ENCODE data around the gene LCK.

The LCK gene

GRCh38 chr1:32265846-32266245 is 14.8 kb downstream of the LCK start:
- Histone ChIP-seq H3K9me2 (ENCODE audit: low read depth, low read length) (no peaks in the 10 kb centered on the region), H3K4me3 (ENCODE audit: low read depth, low read length, poor library complexity, severe bottlenecking) (no peak overlapping the region), H2AFZ (ENCODE audit: low read length) (no peak overlapping the region), H3K4me1 (ENCODE audit: insufficient read depth, low read length, severe bottlenecking) (peaks cover 43% of the 10 kb centered on the region), H3F3A (ENCODE audit: insufficient read depth, low read length) (peaks cover 10% of the 10 kb centered on the region), H3K36me3 (ENCODE audit: insufficient read depth, low read length) (no peaks in the 10 kb centered on the region), H3K9ac (ENCODE audit: low read length) (peak overlapping the region; percentile 48; the same call in 1 of the 2 replicates), H3K4me2 (ENCODE audit: low read length) (0 out of 2 replicates have a peak overlapping the region, but pooled peaks have one; percentile 44), H4K20me1 (ENCODE audit: insufficient read depth, low read length) (no peaks in the 10 kb centered on the region), H3K27ac (ENCODE audit: low read depth, low read length, poor library complexity, severe bottlenecking) (peak overlapping the region; percentile 96), H3K9me3 (ENCODE audit: low read length) (no peaks in the 10 kb centered on the region), H3K27me3 (ENCODE audit: insufficient read depth, low read length) (no peaks in the 10 kb centered on the region), H3K79me2 (ENCODE audit: insufficient read depth, low read length) (no peaks in the 10 kb centered on the region)
- no peak for TF ChIP-seq EZH2 (IDR thresholded peaks at IDR 0.05; ENCODE audit: borderline replicate concordance, low read length)
- TF ChIP-seq CTCF (IDR thresholded peaks at IDR 0.05; ENCODE audit: low read length) = no peak

- Histone ChIP-seq H3K4me1 (ENCODE audit: insufficient read depth, low read length, severe bottlenecking) (peaks cover 43% of the 10 kb centered on the region), H3K9ac (ENCODE audit: low read length) (no peak overlapping the region; the same call in 1 of the 2 replicates)
These were observed 16.0 kb downstream of the LCK start for GRCh38 chr1:32266921-32267591.

DNA sequence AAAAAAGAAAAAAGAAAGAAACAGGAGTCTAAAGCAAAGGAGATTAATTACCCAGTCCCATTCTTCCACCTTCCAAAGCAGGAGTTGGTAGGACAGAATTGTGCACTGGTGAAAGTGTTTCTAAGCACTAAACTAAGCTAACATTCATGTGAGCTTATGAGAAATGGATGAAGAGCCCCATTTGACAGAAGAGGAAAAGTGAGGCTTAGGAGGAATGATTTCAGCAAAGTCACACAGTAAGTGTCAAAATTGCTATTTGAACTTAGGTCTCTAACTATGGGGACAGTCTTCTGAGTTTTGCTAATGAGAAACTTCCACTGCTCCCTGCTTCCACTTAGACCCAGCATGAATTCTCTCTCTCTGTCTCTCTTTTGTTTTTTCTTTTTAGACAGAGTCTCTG is 18.7 kb downstream of the LCK start:
- H3K27ac ChIP-seq (ENCODE audit: low read depth, low read length, poor library complexity, severe bottlenecking) = peak overlapping the region; percentile 53
- no peak overlapping the region for H2AFZ ChIP-seq (ENCODE audit: low read length)
- no peak overlapping the region for H3K9ac ChIP-seq (ENCODE audit: low read length)
- H3K79me2 ChIP-seq (ENCODE audit: insufficient read depth, low read length) = no peaks in the 10 kb centered on the region
- no peaks in the 10 kb centered on the region for H3K36me3 ChIP-seq (ENCODE audit: insufficient read depth, low read length)
- no peaks in the 10 kb centered on the region for H3K9me2 ChIP-seq (ENCODE audit: low read depth, low read length)
- H3F3A ChIP-seq (ENCODE audit: insufficient read depth, low read length) = 0 out of 2 replicates have a peak, but pooled peaks cover 5% of the 10 kb centered on the region
- H3K9me3 ChIP-seq (ENCODE audit: low read length) = no peaks in the 10 kb centered on the region
- H3K4me3 ChIP-seq (ENCODE audit: low read depth, low read length, poor library complexity, severe bottlenecking) = no peak overlapping the region
- no peak overlapping the region for H3K4me2 ChIP-seq (ENCODE audit: low read length)
- no peaks in the 10 kb centered on the region for H4K20me1 ChIP-seq (ENCODE audit: insufficient read depth, low read length)
- no peaks in the 10 kb centered on the region for H3K27me3 ChIP-seq (ENCODE audit: insufficient read depth, low read length)
- TF ChIP-seq CTCF (IDR thresholded peaks at IDR 0.05; ENCODE audit: low read length) (no peak), EZH2 (IDR thresholded peaks at IDR 0.05; ENCODE audit: borderline replicate concordance, low read length) (no peak)
- H3K4me1 ChIP-seq (ENCODE audit: insufficient read depth, low read length, severe bottlenecking) = peaks cover 48% of the 10 kb centered on the region

More at GRCh38 chr1:32266921-32267591, 16.0 kb downstream of the LCK start:
- no peaks in the 10 kb centered on the region for H3K27me3 ChIP-seq (ENCODE audit: insufficient read depth, low read length)
- no peak overlapping the region; the same call in 1 of the 2 replicates for H3K4me2 ChIP-seq (ENCODE audit: low read length)
- no peaks in the 10 kb centered on the region for H3K36me3 ChIP-seq (ENCODE audit: insufficient read depth, low read length)
- no peaks in the 10 kb centered on the region for H4K20me1 ChIP-seq (ENCODE audit: insufficient read depth, low read length)
- H3K79me2 ChIP-seq (ENCODE audit: insufficient read depth, low read length) = no peaks in the 10 kb centered on the region
- no peaks in the 10 kb centered on the region for H3K9me2 ChIP-seq (ENCODE audit: low read depth, low read length)
- peak overlapping the region; percentile 84 for H3K27ac ChIP-seq (ENCODE audit: low read depth, low read length, poor library complexity, severe bottlenecking)
- H3K4me3 ChIP-seq (ENCODE audit: low read depth, low read length, poor library complexity, severe bottlenecking) = no peak overlapping the region
- peaks cover 10% of the 10 kb centered on the region for H3F3A ChIP-seq (ENCODE audit: insufficient read depth, low read length)
- TF ChIP-seq EZH2 (IDR thresholded peaks at IDR 0.05; ENCODE audit: borderline replicate concordance, low read length) (no peak), CTCF (IDR thresholded peaks at IDR 0.05; ENCODE audit: low read length) (no peak)
- H2AFZ ChIP-seq (ENCODE audit: low read length) = no peak overlapping the region
- no peaks in the 10 kb centered on the region for H3K9me3 ChIP-seq (ENCODE audit: low read length)

All from OCI-LY1 (cell line).